UCSD-AML1 (cell line): ENCODE data around the gene PEBP1.

Source experiments
- DNase-seq: peaks from one replicate; lab custom pipeline; 2025; ENCODE audit not compliant: unreplicated experiment; lab: John Stamatoyannopoulos, UW

Gene PEBP1

DNA sequence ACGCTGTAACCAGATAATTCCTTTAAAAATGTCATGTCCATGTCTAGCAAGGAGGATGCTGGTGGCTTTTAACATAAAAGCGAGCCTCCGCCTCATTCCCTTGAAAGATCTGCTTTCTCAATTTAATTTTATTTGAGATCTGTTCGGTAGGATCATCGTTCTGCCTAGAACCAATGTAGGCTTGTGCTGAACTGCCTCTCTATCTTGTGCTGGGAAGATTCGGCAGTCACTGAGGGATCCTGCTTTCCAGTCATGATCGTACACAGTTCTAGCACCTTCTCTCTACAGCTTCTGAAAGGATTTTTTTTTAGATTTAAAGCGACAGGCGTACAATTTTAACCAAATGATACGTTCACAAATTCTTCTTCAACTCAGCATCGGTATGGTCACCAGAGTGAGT, 54.3 kb downstream of the PEBP1 start:
- no peak for DNase-seq

DNA sequence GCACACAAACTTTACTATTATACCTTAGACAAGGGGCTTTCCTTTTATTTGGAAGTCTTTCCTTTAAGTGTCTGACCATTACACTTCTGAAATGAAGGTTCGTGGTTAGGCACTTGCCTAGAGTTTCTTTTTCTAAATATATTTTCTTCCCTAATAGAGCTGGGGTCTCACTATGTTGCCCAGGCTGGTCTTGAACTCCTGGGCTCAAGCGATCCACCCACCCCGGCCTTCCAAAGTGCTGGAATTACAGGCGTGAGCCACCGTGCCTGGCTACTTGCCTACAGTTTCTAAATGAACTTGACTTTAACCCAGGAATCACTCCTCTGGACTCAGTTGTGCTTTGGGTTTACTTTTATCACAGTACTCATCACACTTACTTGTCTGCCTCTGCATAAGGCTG, 57.6 kb downstream of the PEBP1 start:
- DNase-seq: no peak

DNA sequence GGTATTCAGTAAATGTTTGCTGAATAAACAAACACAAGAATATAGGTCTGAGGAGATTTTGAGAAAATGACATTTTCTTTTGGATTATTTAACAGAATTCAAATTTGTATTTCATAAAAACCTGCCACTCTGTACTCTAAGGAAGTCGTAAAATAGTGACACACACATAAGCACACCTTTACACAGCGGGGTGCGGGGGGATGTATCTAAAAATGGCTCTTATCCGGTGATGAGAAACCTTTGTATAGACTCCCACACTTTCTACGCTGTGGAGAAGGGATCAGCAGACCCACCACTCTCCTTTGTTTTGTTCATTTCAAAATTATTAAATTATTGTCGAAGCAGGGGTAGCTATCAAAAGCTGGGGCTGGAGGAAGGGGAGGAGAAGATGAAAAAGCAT, 58.0 kb downstream of the PEBP1 start:
- no peak for DNase-seq
